Right atrium auricular region (tissue), 2 donors: ENCODE results near the gene PAFAH1B2. TPM values are rescaled to one million over a fixed set of nuclear protein-coding genes. Genes with fewer than 3 reads are reported as not detected.
"Not testable (repeated sequence)": the region's sequence is repeated elsewhere in the genome, so short reads cannot be mapped to it uniquely, and the experiment has no call there.

Experiments
- DNase-seq: peaks from one replicate; pipeline ENCODE4 v3.0.0-alpha.2; 2019; ENCODE audit warnings: low spot score
- H3K27ac ChIP-seq, 2 donors: fragments of 200-600 bp; sonication (generic); 1 replicate in 1 of 2; 2 replicates in 1 of 2; pipeline ENCODE4 v1.5.1; 2016 to 2019
- H3K27me3 ChIP-seq, 2 donors: fragments of 200-600 bp; sonication (generic); one replicate each; pipeline versions ENCODE4 v1.5.1 to v1.6.0; 2017 to 2019
- H3K36me3 ChIP-seq: fragments of 200-600 bp; sonication (generic); one replicate; pipeline ENCODE4 v1.5.1; 2016
- H3K4me1 ChIP-seq, 2 donors: fragments of 200-600 bp; sonication (generic); one replicate each; pipeline versions ENCODE4 v1.5.1 to v1.6.0; 2017 to 2019
- H3K4me3 ChIP-seq, 2 donors: fragments of 200-600 bp; sonication (generic); 1 replicate in 1 of 2; 2 replicates in 1 of 2; pipeline ENCODE4 v1.5.1; 2017 to 2019; ENCODE audit warnings: mild to moderate bottlenecking in 1 of 2, moderate library complexity in 1 of 2
- H3K9me3 ChIP-seq, 2 donors: fragments of 200-600 bp; sonication (generic); one replicate each; pipeline ENCODE4 v1.5.1; 2019
- total RNA-seq, 2 donors: library from RNA; depleted of rRNA; stranded (reverse); fragments of >200 nt; gene quantifications; one replicate each; pipeline ENCODE4 v1.1.0, GENCODE V29; 2016
- TF ChIP-seq, protein P1 (sequence below), 2 donors: fragments of 200-600 bp; sonication (generic); IDR thresholded peaks; one replicate each; pipeline ENCODE4 v1.5.1; 2019; ENCODE audit warnings: antibody characterized with exemption in 2 of 2

PAFAH1B2 gene
- total RNA-seq, 2 donors from 2014 or later, result 41.1 to 65.8 TPM

DNA sequence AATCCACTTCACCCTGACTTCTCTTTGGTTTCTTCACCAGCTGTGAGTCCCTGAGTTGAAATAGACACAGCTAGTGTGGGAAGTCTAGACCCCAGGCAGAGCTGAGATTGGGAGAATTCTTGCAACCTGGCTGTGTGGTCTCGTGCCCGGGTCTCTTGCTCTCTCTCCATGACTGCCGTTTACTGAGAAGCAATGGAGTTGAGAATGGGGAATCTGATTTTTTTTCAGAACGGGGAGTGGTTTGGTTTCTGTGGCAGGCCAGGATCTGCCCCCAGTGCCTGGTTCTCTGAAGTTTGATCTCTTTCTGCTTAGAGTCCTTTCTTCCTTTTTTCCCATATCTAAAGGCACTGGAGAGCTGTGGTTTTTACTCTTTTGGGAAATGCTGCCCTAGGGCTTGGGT, 35.9 kb downstream of the PAFAH1B2 start:
- peak; percentile 58 for DNase-seq
- Histone ChIP-seq H3K4me3 (peak overlapping the region; percentile 11 to 85), H3K9me3 (no peaks in the 10 kb centered on the region), H3K27ac (peak overlapping the region; percentile 95 to 96), H3K4me1 (peaks cover 0 to 30% of the 10 kb centered on the region in 2 donors), H3K27me3 (no peaks in the 10 kb centered on the region), H3K36me3 (peaks cover 15% of the 10 kb centered on the region)
- TF ChIP-seq, protein P1, sequence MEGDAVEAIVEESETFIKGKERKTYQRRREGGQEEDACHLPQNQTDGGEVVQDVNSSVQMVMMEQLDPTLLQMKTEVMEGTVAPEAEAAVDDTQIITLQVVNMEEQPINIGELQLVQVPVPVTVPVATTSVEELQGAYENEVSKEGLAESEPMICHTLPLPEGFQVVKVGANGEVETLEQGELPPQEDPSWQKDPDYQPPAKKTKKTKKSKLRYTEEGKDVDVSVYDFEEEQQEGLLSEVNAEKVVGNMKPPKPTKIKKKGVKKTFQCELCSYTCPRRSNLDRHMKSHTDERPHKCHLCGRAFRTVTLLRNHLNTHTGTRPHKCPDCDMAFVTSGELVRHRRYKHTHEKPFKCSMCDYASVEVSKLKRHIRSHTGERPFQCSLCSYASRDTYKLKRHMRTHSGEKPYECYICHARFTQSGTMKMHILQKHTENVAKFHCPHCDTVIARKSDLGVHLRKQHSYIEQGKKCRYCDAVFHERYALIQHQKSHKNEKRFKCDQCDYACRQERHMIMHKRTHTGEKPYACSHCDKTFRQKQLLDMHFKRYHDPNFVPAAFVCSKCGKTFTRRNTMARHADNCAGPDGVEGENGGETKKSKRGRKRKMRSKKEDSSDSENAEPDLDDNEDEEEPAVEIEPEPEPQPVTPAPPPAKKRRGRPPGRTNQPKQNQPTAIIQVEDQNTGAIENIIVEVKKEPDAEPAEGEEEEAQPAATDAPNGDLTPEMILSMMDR (IDR thresholded peaks at IDR 0.05), result no peak

DNA sequence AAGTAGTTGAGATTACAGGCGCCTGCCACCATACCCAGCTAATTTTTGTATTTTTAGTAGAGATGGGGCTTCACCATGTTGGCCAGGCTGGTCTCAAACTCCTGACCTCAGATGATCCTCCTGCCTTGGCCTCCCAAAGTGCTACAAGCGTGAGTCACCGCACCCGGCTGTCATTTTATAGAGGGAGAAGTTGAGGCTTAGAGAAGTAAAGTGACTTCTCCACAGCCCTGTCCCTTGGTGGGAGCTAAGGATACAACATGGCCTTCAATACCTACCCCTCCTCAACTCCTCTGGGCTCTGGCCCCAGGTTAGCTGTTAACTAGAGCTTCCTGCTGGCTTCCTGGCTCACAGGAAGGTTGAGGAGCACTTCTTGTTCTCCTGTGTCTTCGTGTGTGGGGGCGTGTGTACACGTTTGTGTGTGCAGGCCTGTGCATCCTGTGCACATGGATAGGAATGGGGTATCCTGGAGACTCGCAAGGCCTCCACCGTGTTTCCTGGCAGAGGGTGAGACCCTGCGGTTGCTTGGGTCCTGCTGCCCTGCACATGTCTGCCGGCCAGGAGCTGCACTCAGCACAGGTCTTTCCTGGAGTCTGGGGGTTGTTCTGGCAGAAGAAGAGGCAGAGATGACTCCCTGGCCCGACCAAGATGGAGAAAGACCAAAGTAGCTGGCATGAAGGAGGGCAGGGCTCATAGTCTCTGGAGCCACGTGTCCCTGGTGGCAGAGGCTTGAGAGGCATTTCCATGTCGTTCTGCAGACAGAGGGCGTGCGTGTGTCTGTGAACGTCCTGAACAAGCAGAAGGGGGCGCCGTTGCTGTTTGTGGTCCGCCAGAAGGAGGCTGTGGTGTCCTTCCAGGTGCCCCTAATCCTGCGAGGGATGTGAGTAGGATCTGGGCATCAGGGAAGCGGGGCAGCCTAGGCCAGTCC, 36.8 kb downstream of the PAFAH1B2 start:
- peaks cover 24% of the 10 kb centered on the region for H3K36me3 ChIP-seq
- H3K27ac ChIP-seq, result peak overlapping the region; percentile 32 to 95
- H3K9me3 ChIP-seq, result no peaks in the 10 kb centered on the region
- H3K4me1 ChIP-seq, result peaks cover 0 to 30% of the 10 kb centered on the region in 2 donors
- no peak overlapping the region for H3K4me3 ChIP-seq
- DNase-seq, result peak; percentile 88
- TF ChIP-seq, protein P1 (IDR thresholded peaks at IDR 0.05), result peak; percentile 52 to 78
- H3K27me3 ChIP-seq, result no peaks in the 10 kb centered on the region

DNA sequence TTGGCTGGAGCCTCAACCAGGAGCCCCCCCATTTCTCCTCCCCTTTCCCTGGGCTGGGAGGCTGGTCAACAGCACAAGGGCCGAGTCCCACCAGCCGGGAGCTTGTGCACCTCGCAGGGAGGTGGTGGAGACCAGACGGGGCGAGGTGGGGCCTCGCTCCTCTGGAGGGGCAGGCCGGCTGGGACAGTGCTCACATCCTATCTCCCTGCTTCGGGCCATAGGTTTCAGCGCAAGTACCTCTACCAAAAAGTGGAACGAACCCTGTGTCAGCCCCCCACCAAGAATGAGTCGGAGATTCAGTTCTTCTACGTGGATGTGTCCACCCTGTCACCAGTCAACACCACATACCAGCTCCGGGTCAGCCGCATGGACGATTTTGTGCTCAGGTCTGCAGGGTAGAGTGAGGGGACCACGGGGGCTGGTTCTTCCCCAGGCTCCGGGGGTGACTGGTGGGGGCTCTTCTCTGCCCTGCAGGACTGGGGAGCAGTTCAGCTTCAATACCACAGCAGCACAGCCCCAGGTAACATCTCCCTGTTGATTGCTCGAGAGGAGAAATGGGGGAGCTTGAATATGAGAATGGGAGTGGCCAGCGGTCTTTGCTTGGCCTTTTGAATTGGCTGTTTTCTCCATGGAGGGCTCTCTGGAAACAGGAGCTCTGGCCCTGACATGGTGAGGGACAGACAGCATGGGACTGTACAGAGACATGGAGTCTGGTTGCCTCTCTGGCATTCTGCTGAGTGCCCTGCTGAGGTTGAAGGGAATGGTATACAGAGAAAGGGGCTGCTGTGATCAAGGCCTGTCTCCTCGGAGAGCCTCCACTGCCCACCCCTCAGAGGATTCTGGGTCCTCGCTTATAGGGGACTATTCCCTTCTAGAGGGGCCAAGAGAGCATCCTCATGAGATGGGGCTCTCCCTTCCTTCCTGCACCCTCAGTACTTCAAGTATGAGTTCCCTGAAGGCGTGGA, 37.8 kb downstream of the PAFAH1B2 start:
- Histone ChIP-seq H3K27ac (no peak overlapping the region), H3K36me3 (peaks cover 33% of the 10 kb centered on the region)

DNA sequence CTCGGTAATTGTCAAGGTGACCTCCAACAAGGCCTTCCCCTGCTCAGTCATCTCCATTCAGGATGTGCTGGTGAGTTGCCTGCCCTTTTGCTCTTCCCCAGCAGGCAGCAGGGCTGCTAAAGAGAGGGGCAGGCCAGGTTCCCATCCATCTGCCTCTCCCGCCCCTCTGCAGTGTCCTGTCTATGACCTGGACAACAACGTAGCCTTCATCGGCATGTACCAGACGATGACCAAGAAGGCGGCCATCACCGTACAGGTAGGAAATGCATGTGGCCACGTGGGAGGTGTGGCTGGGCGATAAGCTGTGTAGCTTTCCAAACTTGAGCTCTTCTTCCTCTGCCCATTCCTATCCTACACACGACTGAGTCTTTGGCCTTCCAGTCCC, 38.5 kb downstream of the PAFAH1B2 start:
- peaks cover 37% of the 10 kb centered on the region for H3K36me3 ChIP-seq
- no peaks in the 10 kb centered on the region for H3K27me3 ChIP-seq
- DNase-seq, result no peak
- H3K4me3 ChIP-seq, result no peak overlapping the region
- peaks cover 0 to 30% of the 10 kb centered on the region in 2 donors for H3K4me1 ChIP-seq
- TF ChIP-seq, protein P1 (IDR thresholded peaks at IDR 0.05), result no peak
- H3K27ac ChIP-seq, result no peak overlapping the region
- H3K9me3 ChIP-seq, result no peaks in the 10 kb centered on the region

More for the DNA sequence above, 37.8 kb downstream of the PAFAH1B2 start:
- Histone ChIP-seq H3K9me3 (no peaks in the 10 kb centered on the region), H3K4me1 (peaks cover 0 to 30% of the 10 kb centered on the region in 2 donors), H3K27me3 (no peaks in the 10 kb centered on the region), H3K4me3 (no peak overlapping the region)
- peak; percentile 57 for DNase-seq
- TF ChIP-seq, protein P1 (IDR thresholded peaks at IDR 0.05), result no peak

DNA sequence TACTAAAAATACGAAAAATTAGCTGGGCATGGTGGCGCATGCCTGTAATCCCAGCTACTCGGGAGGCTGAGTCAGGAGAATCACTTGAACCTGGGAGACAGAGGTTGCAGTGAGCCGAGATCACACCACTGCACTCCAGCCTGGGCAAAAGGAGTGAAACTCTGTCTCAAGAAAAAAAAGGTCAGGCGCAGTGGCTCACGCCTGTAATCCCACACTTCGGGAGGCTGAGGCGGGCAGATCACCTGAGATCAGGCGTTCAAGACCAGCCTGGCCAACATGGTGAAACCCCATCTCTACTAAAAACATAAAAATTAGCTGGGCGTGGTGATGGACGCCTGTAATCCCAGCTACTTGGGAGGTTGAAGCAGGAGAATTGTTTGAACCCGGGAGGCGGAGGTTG, 39.1 kb downstream of the PAFAH1B2 start:
- not testable (repeated sequence) for H3K4me3 ChIP-seq, H3K27ac ChIP-seq, H3K27me3 ChIP-seq, H3K9me3 ChIP-seq
- Histone ChIP-seq H3K36me3 (peaks cover 44% of the 10 kb centered on the region), H3K4me1 (peaks cover 0 to 24% of the 10 kb centered on the region in 2 donors)
- peak; percentile 40 for DNase-seq
